Dendritic cell treated with granulocyte-macrophage colony-stimulating factor and Interleukin-4, amounts not matched to agents 40 ng/mL and 50 ng/mL, for 4 days (primary cell): Measurements from ENCODE around the gene C16orf86.
A peak's percentile ranks its signal among the peaks of the same experiment; 100 is the strongest.

Experiments used
- H3K27ac Mint-ChIP-seq: one replicate; pipeline ENCODE4 v1.8.0; 2022; ENCODE audit warnings: mild to moderate bottlenecking, mixed read lengths
- H3K27me3 Mint-ChIP-seq: one replicate; pipeline ENCODE4 v1.8.0; 2022; ENCODE audit warnings: mild to moderate bottlenecking, mixed read lengths
- H3K36me3 Mint-ChIP-seq: one replicate; pipeline ENCODE4 v1.8.0; 2022; ENCODE audit warnings: low read depth, mixed read lengths
- H3K4me1 Mint-ChIP-seq: one replicate; pipeline ENCODE4 v1.8.0; 2022; ENCODE audit warnings: low read depth, mixed read lengths
- H3K4me3 Mint-ChIP-seq: one replicate; pipeline ENCODE4 v1.8.0; 2022; ENCODE audit warnings: mild to moderate bottlenecking, moderate library complexity, mixed read lengths
- H3K9me3 Mint-ChIP-seq: one replicate; pipeline ENCODE4 v1.8.0; 2022; ENCODE audit warnings: mixed read lengths
- intact Hi-C: fragments of 100-400 bp; cut with micrococcal nuclease; formaldehyde crosslinking; loops from one replicate; pipeline ENCODE4 v1.15.0; 2022

The C16orf86 gene

DNA sequence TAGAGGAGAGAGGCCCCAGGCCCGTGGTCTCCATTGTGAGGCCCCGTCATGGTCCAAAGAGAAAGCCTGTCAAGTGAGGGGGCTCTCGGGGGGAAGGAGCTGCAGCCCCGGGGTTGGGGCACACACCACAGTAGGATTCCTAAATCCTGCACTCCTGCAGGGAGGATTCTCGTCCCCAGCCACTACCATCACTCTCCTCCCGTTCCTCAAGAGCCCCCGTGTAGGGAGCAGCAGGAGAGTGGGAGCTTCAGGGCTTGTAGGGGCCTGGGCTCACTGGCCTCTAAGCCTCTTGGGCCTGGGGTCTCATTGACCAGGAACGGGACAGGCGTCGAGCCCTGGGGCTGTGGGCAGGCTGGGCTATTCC, 821 bp downstream of the C16orf86 start:
- no peaks in the 10 kb centered on the region for H3K9me3 Mint-ChIP-seq
- peak overlapping the region; percentile 96 for H3K27ac Mint-ChIP-seq
- intact Hi-C loops = no loop called here
- H3K36me3 Mint-ChIP-seq = peaks cover 38% of the 10 kb centered on the region
- peaks cover 51% of the 10 kb centered on the region for H3K4me1 Mint-ChIP-seq
- H3K27me3 Mint-ChIP-seq = no peaks in the 10 kb centered on the region
- H3K4me3 Mint-ChIP-seq = peak overlapping the region; percentile 90

DNA sequence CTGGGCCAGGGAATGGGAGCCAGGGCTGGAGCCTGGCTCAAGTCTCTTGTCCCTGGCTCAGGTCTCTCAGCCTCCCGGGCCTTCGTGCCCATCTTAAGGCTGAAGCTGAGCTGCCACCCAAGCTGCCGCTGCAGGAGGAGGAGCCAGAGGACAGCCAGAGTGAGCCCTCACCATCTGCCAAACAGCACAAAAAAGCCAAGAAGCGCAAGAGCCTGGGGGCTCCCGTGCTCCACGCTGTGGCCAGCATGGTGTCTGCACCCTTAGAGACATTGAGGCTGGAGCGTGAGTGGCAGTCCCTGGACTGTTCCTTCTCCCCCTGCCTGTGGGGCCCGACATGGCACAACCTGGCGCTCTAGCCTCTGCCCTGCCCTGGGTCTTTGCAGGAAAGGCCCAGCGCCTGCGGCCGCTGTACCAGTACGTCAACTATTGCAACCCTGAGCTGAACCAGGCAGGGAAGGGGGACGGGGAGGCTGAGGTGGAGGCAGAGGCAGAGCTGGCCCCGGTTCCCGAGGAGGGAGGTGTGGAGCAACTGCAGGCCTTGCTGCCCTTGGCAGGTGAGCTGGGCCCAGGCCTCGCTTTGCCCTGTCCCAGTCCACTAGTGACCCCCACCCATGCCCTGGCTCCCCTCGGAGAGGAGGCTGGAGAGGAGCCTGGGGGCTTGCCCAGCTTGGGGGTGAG, 1.3 kb downstream of the C16orf86 start:
- Mint-ChIP-seq H3K27ac (peak overlapping the region; percentile 96), H3K9me3 (no peaks in the 10 kb centered on the region), H3K27me3 (no peaks in the 10 kb centered on the region), H3K4me3 (peak overlapping the region; percentile 90), H3K36me3 (peaks cover 35% of the 10 kb centered on the region), H3K4me1 (peaks cover 57% of the 10 kb centered on the region)
- intact Hi-C loops = loop anchor here (1.0 kb wide), 1 partner anchor 147 kb away; no protein-coding TSS in a partner anchor

DNA sequence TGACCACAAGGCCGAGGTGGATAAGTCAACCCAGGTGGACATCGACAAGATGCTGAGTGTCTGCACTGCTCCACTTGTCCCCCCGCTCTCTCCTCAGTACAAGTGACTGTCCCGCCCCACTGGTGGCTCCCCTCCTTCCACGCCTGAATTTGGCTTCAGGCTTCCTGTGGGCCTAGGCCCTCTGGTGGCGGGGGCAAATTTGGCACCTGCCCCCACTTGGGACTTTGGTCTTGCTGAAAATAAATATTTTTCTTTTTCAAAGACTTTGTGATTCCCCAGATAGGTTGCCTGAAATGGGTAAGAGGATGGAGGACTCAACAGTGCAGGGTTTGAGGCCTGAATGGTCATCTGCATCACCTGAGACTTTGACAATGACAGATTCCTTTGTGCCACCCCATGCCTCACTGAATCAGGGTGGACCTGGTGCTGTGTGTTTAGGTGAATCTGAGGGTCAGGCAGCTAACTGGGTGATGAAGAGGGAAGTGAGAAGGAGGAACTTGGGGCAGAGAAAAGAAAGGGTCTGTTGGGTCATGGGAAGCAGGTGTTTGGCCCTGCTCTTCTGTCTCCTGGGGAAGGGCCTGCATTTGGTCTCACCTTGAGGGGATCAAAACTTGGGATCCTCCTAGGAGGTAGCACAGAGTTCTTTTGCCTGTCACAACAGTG, 2.0 kb downstream of the C16orf86 start:
- Mint-ChIP-seq H3K27ac (peak overlapping the region; percentile 96), H3K27me3 (no peaks in the 10 kb centered on the region), H3K9me3 (no peaks in the 10 kb centered on the region), H3K4me3 (no peak overlapping the region), H3K4me1 (peaks cover 63% of the 10 kb centered on the region), H3K36me3 (peaks cover 28% of the 10 kb centered on the region)
- intact Hi-C loops = loop anchor here (1.0 kb wide), 1 partner anchor 147 kb away; no protein-coding TSS in a partner anchor

DNA sequence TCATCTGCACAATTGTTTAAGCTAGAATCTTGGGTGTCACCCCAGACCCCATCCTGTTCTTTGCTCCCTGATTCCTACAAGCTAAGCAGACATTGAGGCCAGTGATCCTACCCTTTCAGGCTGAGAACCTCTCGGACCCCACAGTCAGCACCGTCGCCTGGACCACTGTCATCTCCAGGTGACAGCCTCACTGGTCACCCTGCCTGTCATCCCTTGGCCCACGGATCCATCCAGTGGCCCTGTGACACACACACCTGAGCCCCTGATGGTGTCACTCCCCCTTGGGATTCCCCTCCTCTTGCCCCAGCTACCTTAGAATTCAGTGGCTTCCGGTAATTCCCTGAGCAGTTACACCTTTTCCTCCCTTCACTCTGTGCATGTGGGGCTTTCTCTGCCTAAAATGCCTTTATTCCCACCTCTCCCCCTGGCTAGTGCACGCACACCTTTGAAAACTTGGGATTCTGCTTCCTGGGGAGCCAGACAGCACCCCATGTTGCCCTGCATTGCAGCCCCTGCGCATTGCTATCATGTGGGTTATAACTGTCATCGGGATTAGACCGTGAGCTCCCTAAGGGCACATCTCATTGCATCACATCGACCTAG, 3.0 kb downstream of the C16orf86 start:
- intact Hi-C loops = loop anchor here (5.0 kb wide), 1 partner anchor 373 kb away; no protein-coding TSS in a partner anchor
- no peaks in the 10 kb centered on the region for H3K27me3 Mint-ChIP-seq
- H3K9me3 Mint-ChIP-seq = no peaks in the 10 kb centered on the region
- H3K27ac Mint-ChIP-seq = no peak overlapping the region
- H3K4me3 Mint-ChIP-seq = no peak overlapping the region
- peaks cover 19% of the 10 kb centered on the region for H3K36me3 Mint-ChIP-seq
- H3K4me1 Mint-ChIP-seq = peaks cover 63% of the 10 kb centered on the region

DNA sequence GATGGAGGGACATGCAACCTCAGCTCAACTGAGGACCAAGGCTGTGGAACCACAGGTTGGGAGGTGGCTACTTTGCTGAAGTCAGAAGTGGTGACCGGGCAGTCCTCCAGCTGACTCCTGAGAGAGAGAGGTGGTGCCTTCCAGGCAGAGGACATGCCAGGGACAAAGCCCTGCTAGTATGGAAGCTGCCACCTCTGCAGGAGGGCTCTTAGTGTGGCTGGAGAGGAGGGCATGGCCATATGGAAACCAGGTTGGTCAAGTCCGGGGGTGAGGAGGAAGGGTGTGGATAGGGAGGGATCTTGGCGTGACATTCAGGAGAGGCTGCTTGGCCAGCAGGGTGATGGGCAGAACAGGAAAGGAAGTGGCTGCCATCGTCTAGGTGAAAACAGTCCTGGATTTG, 5.7 kb downstream of the C16orf86 start:
- H3K4me1 Mint-ChIP-seq = peaks cover 61% of the 10 kb centered on the region
- no peak overlapping the region for H3K4me3 Mint-ChIP-seq
- H3K9me3 Mint-ChIP-seq = no peaks in the 10 kb centered on the region
- peaks cover 14% of the 10 kb centered on the region for H3K36me3 Mint-ChIP-seq
- peak overlapping the region; percentile 88 for H3K27ac Mint-ChIP-seq
- no peaks in the 10 kb centered on the region for H3K27me3 Mint-ChIP-seq
- intact Hi-C loops = loop anchor here (2.0 to 5.0 kb wide), 3 partner anchors 134 to 370 kb away; partner anchors contain the start of genes RANBP10 and TSNAXIP1

DNA sequence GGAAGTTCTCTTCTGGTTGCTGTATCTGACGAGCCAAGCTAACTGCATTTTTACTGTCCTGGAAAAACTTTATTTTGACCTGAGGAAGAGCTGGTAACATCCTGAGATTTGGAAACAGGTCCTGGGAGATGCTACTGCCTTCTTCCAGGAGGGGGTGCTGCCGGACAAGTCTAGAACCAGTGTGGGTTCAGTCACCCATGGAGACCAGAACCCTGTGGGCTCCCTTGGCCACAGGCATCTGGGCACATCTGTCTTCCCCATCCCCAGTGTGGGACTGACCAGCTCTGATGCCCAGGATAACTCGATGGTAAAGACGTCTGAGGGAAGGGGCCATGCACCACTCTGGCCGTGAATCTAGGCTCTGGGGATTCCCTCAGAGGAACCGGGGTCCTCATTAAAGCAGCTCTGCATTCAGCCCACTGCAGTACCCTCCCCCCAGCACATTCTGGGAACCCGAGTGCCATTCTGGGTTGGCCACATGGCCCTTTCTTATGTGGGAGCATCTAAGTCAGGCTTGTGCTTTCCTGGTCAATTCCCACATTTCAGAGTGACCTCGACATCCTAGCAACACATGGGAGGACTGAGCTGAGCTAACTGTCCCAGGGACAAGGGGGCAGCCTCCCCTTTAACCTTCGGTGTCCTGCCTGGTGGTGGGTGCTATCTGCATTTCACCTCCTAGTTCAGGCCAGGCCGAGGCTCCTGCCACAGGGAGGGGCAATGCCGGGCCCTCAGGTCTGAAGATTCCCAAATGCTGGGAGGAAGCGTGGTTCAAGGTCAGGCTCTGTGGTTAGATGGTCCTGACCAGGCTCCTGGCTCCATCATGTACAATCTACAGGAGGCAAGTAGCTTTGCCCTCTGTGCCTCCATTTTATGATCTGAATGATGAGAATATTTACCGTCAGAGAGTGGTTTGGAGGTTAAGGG, 6.4 kb downstream of the C16orf86 start:
- intact Hi-C loops = loop anchor here (1.0 to 5.0 kb wide), 4 partner anchors 134 to 369 kb away; partner anchors contain the start of genes RANBP10 and TSNAXIP1
- peaks cover 18% of the 10 kb centered on the region for H3K36me3 Mint-ChIP-seq
- H3K4me3 Mint-ChIP-seq = no peak overlapping the region

DNA sequence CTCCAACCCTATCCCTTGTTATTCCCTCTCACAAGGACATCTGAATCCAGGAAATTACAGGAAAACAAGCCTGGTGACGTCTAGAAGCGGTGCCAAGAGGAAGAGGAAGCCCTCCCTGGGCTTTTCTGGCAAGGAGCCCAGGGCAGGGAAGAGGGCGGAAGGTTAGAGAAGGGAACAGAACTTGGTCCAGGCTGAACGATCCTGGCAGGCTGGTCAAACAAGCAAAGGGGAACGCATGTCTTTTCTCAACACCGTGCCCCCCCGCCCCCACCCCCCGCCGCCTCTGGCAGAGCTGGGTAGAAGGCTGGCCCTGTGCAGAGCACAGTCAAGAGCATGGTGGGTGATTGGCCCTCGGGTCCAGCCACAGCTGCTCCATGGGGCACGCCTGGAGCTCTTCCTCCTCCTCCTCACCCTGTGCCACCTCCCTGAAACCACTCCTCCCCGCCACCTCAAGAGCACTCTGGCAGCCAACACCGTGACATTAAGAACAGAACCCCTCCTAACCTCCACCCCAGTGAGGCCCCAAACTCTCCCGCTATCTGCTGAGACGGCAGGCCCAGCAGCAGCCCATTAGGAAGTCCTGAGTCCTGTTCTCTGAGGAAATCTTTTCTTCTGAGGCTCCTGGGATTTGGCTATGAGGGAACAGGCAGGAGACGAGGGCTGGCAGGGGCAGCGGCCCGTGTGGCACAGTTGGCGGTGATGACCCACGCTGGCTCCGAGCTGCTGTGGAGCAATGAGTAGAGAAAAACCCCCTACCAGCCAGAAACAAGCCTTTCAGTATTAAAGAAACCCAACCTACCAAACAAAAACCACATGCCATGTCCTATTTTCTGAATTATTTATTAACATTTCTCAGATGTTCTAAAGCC, 7.3 kb downstream of the C16orf86 start:
- Mint-ChIP-seq H3K27ac (peak overlapping the region; percentile 88), H3K36me3 (peaks cover 18% of the 10 kb centered on the region), H3K9me3 (no peaks in the 10 kb centered on the region), H3K4me1 (peaks cover 44% of the 10 kb centered on the region), H3K27me3 (no peaks in the 10 kb centered on the region), H3K4me3 (peak overlapping the region; percentile 56)
- intact Hi-C loops = loop anchor here (1.0 to 5.0 kb wide), 4 partner anchors 133 to 368 kb away; partner anchors contain the start of genes RANBP10 and TSNAXIP1

More for the DNA sequence above, 6.4 kb downstream of the C16orf86 start:
- Mint-ChIP-seq H3K27me3 (no peaks in the 10 kb centered on the region), H3K9me3 (no peaks in the 10 kb centered on the region), H3K27ac (peak overlapping the region; percentile 88), H3K4me1 (peaks cover 54% of the 10 kb centered on the region)

DNA sequence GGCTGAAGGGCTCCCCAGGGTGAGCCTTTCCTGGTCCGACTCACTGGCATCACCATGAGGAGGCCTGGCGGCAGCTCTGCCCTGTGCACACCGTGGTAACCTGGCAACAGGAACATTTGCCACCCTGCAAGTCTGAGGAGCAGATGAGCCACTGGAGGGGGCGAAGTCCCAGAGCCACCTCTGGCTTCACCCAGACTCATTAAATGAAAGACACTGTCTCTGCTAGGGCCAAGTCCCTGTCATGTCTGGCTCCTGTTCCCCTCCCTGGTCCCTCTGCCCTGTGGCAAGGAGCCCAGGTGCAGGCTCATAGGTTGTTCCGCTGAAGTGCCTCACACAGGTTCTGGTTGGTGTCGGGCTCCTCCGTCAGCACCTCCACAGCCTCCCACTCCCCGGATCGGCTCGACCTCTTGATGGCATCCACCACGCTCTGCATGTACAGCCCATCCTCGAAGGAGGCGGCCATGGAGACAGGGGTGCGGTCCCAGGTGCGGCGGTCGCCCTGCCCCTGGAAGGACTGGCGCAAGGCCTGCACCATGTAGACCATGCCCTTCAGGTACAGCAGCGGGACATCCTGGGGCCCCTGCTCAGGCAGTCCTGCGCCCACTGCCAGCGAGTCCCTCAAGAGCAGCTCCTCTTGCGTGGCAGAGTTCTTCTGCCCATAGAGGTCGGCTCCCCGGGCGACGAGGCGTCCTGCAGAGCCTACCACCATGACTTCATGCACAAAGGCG, 8.4 kb downstream of the C16orf86 start:
- no peak overlapping the region for H3K4me3 Mint-ChIP-seq
- peaks cover 38% of the 10 kb centered on the region for H3K4me1 Mint-ChIP-seq
- peak overlapping the region; percentile 88 for H3K27ac Mint-ChIP-seq
- intact Hi-C loops = loop anchor here (5.0 kb wide), 2 partner anchors 42 to 367 kb away; partner anchors contain the start of gene GFOD2
- H3K9me3 Mint-ChIP-seq = no peaks in the 10 kb centered on the region
- H3K36me3 Mint-ChIP-seq = peaks cover 21% of the 10 kb centered on the region
- H3K27me3 Mint-ChIP-seq = no peaks in the 10 kb centered on the region

DNA sequence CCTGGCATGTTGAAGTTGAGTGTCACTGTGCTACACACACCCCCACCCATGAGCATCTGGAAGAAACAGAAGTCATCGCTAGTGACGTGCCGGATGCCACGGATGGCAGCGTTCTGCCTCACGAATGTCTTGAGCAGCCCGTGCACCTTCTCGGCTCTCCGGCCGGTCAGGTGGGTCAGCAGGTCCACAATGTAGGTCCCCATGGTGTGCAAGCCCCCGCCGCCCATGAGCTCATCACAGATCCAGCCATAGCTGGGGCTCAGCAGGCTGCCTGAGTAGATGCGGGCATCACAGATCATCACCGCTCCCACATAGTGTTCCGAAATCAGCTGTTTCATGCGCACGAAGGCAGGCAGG, 8.9 kb downstream of the C16orf86 start:
- Mint-ChIP-seq H3K27ac (peak overlapping the region; percentile 88), H3K4me3 (no peak overlapping the region), H3K27me3 (no peaks in the 10 kb centered on the region), H3K4me1 (peaks cover 38% of the 10 kb centered on the region), H3K9me3 (no peaks in the 10 kb centered on the region), H3K36me3 (peaks cover 27% of the 10 kb centered on the region)
- intact Hi-C loops = loop anchor here (5.0 kb wide), 1 partner anchor 42 kb away; the partner anchor contains the start of gene GFOD2

DNA sequence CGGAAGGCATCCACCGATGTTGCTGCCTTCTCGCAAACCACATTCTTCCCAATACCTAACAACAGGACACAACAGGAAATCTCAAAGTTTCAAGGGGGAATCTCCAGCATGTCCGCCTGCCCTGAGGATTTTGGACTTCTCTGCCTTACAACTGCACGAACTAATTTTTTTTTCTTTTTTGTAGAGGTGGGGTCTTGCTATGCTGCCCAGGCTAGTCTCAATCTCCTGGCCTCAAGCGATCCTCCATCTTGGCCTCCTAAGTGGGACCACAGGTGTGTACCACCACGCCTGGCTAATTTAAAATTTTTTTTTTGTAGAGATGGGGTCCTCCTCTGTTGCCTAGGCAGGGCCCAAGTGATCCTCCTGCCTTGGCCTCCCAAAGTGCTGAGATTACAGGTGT, 9.4 kb downstream of the C16orf86 start:
- Mint-ChIP-seq H3K4me3 (no peak overlapping the region), H3K4me1 (peaks cover 38% of the 10 kb centered on the region), H3K9me3 (no peaks in the 10 kb centered on the region), H3K27me3 (no peaks in the 10 kb centered on the region), H3K27ac (no peak overlapping the region), H3K36me3 (peaks cover 31% of the 10 kb centered on the region)
- intact Hi-C loops = loop anchor here (5.0 kb wide), 1 partner anchor 41 kb away; the partner anchor contains the start of gene GFOD2

DNA sequence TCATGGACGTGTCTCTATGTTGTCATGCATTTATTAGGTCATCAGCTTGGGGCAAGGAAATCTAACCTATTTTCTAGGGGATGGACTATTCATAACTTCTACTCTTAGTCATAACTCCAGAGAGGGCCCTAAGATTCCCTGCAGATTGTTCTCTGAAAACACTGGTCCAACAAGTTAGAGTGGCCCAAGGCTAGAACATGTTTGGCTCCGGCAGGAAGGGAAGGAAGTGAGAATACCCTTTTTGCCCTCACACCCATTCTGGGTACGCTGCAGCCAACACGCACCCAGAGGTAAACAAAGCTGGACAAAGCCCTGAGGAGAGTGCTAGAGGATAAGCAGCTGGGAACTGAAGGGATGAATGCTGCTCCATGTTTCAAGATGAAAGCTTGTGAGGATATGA, 9.9 kb downstream of the C16orf86 start:
- H3K9me3 Mint-ChIP-seq = no peaks in the 10 kb centered on the region

DNA sequence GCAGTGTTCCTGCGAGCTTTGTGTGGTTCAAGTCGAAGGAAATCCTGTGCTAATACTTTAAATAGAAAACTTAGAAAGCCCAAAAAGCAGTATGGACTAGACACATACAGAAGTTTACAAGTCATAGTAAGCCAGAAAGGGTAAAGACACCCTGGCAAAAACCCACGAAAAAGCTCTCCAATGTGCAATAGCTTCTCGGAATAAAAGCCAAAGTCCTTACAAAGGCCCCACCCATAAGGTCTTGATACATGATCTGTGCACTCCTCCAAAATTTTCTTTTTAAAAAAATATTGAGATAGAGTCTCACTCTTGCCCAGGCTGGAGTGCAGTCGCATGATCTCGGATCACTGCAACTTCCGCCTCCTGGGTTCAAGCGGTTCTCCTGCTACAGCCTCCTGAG, 10.3 kb downstream of the C16orf86 start:
- Mint-ChIP-seq H3K4me3 (no peak overlapping the region), H3K27ac (no peak overlapping the region), H3K27me3 (no peaks in the 10 kb centered on the region), H3K36me3 (peaks cover 37% of the 10 kb centered on the region), H3K9me3 (no peaks in the 10 kb centered on the region), H3K4me1 (peaks cover 38% of the 10 kb centered on the region)
- intact Hi-C loops = loop anchor here (5.0 kb wide), 1 partner anchor 40 kb away; the partner anchor contains the start of gene GFOD2

More for the DNA sequence above, 9.9 kb downstream of the C16orf86 start:
- Mint-ChIP-seq H3K4me3 (no peak overlapping the region), H3K4me1 (peaks cover 38% of the 10 kb centered on the region), H3K36me3 (peaks cover 36% of the 10 kb centered on the region), H3K27ac (no peak overlapping the region), H3K27me3 (no peaks in the 10 kb centered on the region)
- intact Hi-C loops = loop anchor here (5.0 kb wide), 1 partner anchor 41 kb away; the partner anchor contains the start of gene GFOD2
